Measurements from ENCODE around the gene RNU1-1. TPM values are rescaled to one million over a fixed set of nuclear protein-coding genes. Genes with fewer than 3 reads are reported as not detected.
A peak's percentile ranks its signal among the peaks of the same experiment; 100 is the strongest.
"Not testable (repeated sequence)": the region's sequence is repeated elsewhere in the genome, so short reads cannot be mapped to it uniquely, and the experiment has no call there.

Gene RNU1-1
- total RNA-seq, 2 donors from 2014 or later = 1,591 to 3,879 TPM

GRCh38 chr1:16516694-16517410, 2.8 kb upstream of the RNU1-1 start:
- not testable (repeated sequence) for ATAC-seq; H3K27ac Mint-ChIP-seq; H3K36me3 Mint-ChIP-seq; H3K4me3 Mint-ChIP-seq; H3K9me3 Mint-ChIP-seq; H3K4me1 Mint-ChIP-seq (ENCODE audit: low read depth in 2 of 2); DNase-seq (ENCODE audit: low spot score)
- H3K27me3 Mint-ChIP-seq = peaks cover 23 to 41% of the 10 kb centered on the region in 2 donors

GRCh38 chr1:16513412-16514106, 526 bp downstream of the RNU1-1 start:
- ATAC-seq (peak; percentile 97 to 99), DNase-seq (ENCODE audit: low spot score) (peak; percentile 89)
- not testable (repeated sequence) for H3K9me3 Mint-ChIP-seq; H3K27ac Mint-ChIP-seq; H3K4me1 Mint-ChIP-seq (ENCODE audit: low read depth in 2 of 2); H3K36me3 Mint-ChIP-seq; H3K4me3 Mint-ChIP-seq
- peaks cover 9 to 17% of the 10 kb centered on the region in 2 donors for H3K27me3 Mint-ChIP-seq

- H3K4me1 Mint-ChIP-seq (ENCODE audit: low read depth in 2 of 2); H3K9me3 Mint-ChIP-seq; H3K36me3 Mint-ChIP-seq; H3K27ac Mint-ChIP-seq; H3K4me3 Mint-ChIP-seq: not testable (repeated sequence)
- H3K27me3 Mint-ChIP-seq = peaks cover 6 to 10% of the 10 kb centered on the region in 2 donors
- ATAC-seq (peak; percentile 46 to 68), DNase-seq (ENCODE audit: low spot score) (peak; percentile 74)
Measured at GRCh38 chr1:16512624-16513411, 1.3 kb downstream of the RNU1-1 start.

- H3K27ac Mint-ChIP-seq = not testable (repeated sequence)
Measured at GRCh38 chr1:16511926-16512325, 2.2 kb downstream of the RNU1-1 start.

GRCh38 chr1:16508861-16509445, 5.1 kb downstream of the RNU1-1 start:
- H3K4me1 Mint-ChIP-seq (ENCODE audit: low read depth in 2 of 2); H3K27me3 Mint-ChIP-seq; H3K9me3 Mint-ChIP-seq; H3K4me3 Mint-ChIP-seq; DNase-seq (ENCODE audit: low spot score); H3K27ac Mint-ChIP-seq; H3K36me3 Mint-ChIP-seq; ATAC-seq: not testable (repeated sequence)

More at GRCh38 chr1:16511926-16512325, 2.2 kb downstream of the RNU1-1 start:
- H3K4me3 Mint-ChIP-seq; ATAC-seq; DNase-seq (ENCODE audit: low spot score); H3K36me3 Mint-ChIP-seq; H3K27me3 Mint-ChIP-seq; H3K4me1 Mint-ChIP-seq (ENCODE audit: low read depth in 2 of 2); H3K9me3 Mint-ChIP-seq: not testable (repeated sequence)

- H3K4me1 Mint-ChIP-seq (ENCODE audit: low read depth in 2 of 2); H3K27ac Mint-ChIP-seq; H3K4me3 Mint-ChIP-seq; H3K9me3 Mint-ChIP-seq; H3K27me3 Mint-ChIP-seq; DNase-seq (ENCODE audit: low spot score); H3K36me3 Mint-ChIP-seq; ATAC-seq: not testable (repeated sequence)
Measured at GRCh38 chr1:16506364-16507136, 7.5 kb downstream of the RNU1-1 start.

GRCh38 chr1:16505870-16506269, 8.2 kb downstream of the RNU1-1 start:
- H3K4me1 Mint-ChIP-seq (ENCODE audit: low read depth in 2 of 2); H3K27ac Mint-ChIP-seq; DNase-seq (ENCODE audit: low spot score); H3K36me3 Mint-ChIP-seq; H3K4me3 Mint-ChIP-seq; H3K9me3 Mint-ChIP-seq; ATAC-seq; H3K27me3 Mint-ChIP-seq: not testable (repeated sequence)

- H3K4me3 Mint-ChIP-seq = no peak overlapping the region
- no peak for DNase-seq (ENCODE audit: low spot score)
- no peaks in the 10 kb centered on the region for H3K36me3 Mint-ChIP-seq
- peaks cover 0 to 9% of the 10 kb centered on the region in 2 donors for H3K4me1 Mint-ChIP-seq (ENCODE audit: low read depth in 2 of 2)
- H3K9me3 Mint-ChIP-seq = no peaks in the 10 kb centered on the region
- no peaks in the 10 kb centered on the region for H3K27me3 Mint-ChIP-seq
- ATAC-seq = no peak
- no peak overlapping the region for H3K27ac Mint-ChIP-seq
Measured at GRCh38 chr1:16503494-16503893, 10.6 kb downstream of the RNU1-1 start.

- not testable (repeated sequence) for H3K9me3 Mint-ChIP-seq; H3K27me3 Mint-ChIP-seq; ATAC-seq; H3K36me3 Mint-ChIP-seq; H3K27ac Mint-ChIP-seq; DNase-seq (ENCODE audit: low spot score)
- Mint-ChIP-seq H3K4me3 (peak overlapping the region; percentile 46), H3K4me1 (ENCODE audit: low read depth in 2 of 2) (peaks cover 11 to 14% of the 10 kb centered on the region in 2 donors)
Measured at GRCh38 chr1:16501446-16501845, 12.6 kb downstream of the RNU1-1 start.

GRCh38 chr1:16500975-16501374, 13.1 kb downstream of the RNU1-1 start:
- not testable (repeated sequence) for ATAC-seq; DNase-seq (ENCODE audit: low spot score); H3K36me3 Mint-ChIP-seq; H3K27ac Mint-ChIP-seq; H3K27me3 Mint-ChIP-seq; H3K9me3 Mint-ChIP-seq
- peak overlapping the region; percentile 46 for H3K4me3 Mint-ChIP-seq
- peaks cover 11 to 14% of the 10 kb centered on the region in 2 donors for H3K4me1 Mint-ChIP-seq (ENCODE audit: low read depth in 2 of 2)

- Mint-ChIP-seq H3K4me1 (ENCODE audit: low read depth in 2 of 2) (peaks cover 11 to 14% of the 10 kb centered on the region in 2 donors), H3K4me3 (peak overlapping the region; percentile 90)
- not testable (repeated sequence) for H3K9me3 Mint-ChIP-seq; DNase-seq (ENCODE audit: low spot score); H3K36me3 Mint-ChIP-seq; H3K27me3 Mint-ChIP-seq; ATAC-seq; H3K27ac Mint-ChIP-seq
Measured at GRCh38 chr1:16500466-16500865, 13.6 kb downstream of the RNU1-1 start.

- Mint-ChIP-seq H3K4me1 (ENCODE audit: low read depth in 2 of 2) (peaks cover 13 to 16% of the 10 kb centered on the region in 2 donors), H3K27me3 (no peaks in the 10 kb centered on the region), H3K36me3 (no peaks in the 10 kb centered on the region), H3K9me3 (no peaks in the 10 kb centered on the region), H3K4me3 (peak overlapping the region; percentile 90), H3K27ac (no peak overlapping the region)
- DNase-seq (ENCODE audit: low spot score) (peak; percentile 91), ATAC-seq (peak; percentile 96 to 97)
Measured at GRCh38 chr1:16498573-16499413, 15.3 kb downstream of the RNU1-1 start.
